SK-N-SH treated with all-trans-retinoic acid at 6 μM for 48 hours (cell line): ENCODE measurements around the gene SLC25A26.

Source experiments
- ARNTL ChIP-seq: fragments of 450-650 bp; formaldehyde crosslinking; IDR thresholded peaks from 2 replicates; pipeline ENCODE4 v1.5.0; 2020; ENCODE audit warnings: low read depth, mild to moderate bottlenecking, moderate library complexity, borderline replicate concordance
- CREB5 ChIP-seq: fragments of 250-450 bp; sonication (Bioruptor Pico); IDR thresholded peaks from 2 replicates; pipeline ENCODE4 v1.5.1; 2020; ENCODE audit warnings: low read depth, mild to moderate bottlenecking, moderate library complexity
- ESRRG ChIP-seq: fragments of 250-450 bp; sonication (Bioruptor Pico); IDR thresholded peaks from 2 replicates; pipeline ENCODE4 v1.6.1; 2021; ENCODE audit warnings: mild to moderate bottlenecking
- PATZ1 ChIP-seq: fragments of 250-450 bp; sonication (Bioruptor Pico); IDR thresholded peaks from 2 replicates; pipeline ENCODE4 v1.8.0; 2020; ENCODE audit warnings: mild to moderate bottlenecking, moderate library complexity, borderline replicate concordance
- POU6F1 ChIP-seq: fragments of 250-450 bp; sonication (Bioruptor Pico); IDR thresholded peaks from 2 replicates; pipeline ENCODE4 v1.8.0; 2021; ENCODE audit warnings: low read depth, mild to moderate bottlenecking, moderate library complexity, borderline replicate concordance
- RARB ChIP-seq: fragments of 250-450 bp; sonication (Bioruptor Pico); IDR thresholded peaks from 2 replicates; pipeline ENCODE4 v1.8.0; 2021; ENCODE audit warnings: mild to moderate bottlenecking, moderate library complexity
- SNAI2 ChIP-seq: fragments of 250-450 bp; sonication (Bioruptor Pico); IDR thresholded peaks from 2 replicates; pipeline ENCODE4 v1.5.0; 2020; ENCODE audit warnings: mild to moderate bottlenecking, moderate library complexity
- TCF4 ChIP-seq: fragments of 250-450 bp; sonication (Bioruptor Pico); IDR thresholded peaks from 2 replicates; pipeline ENCODE4 v1.8.0; 2021; ENCODE audit warnings: mild to moderate bottlenecking, moderate library complexity, borderline replicate concordance
- ZFP30 ChIP-seq: fragments of 450-650 bp; formaldehyde crosslinking; IDR thresholded peaks from 2 replicates; pipeline ENCODE4 v1.5.0; 2022; ENCODE audit warnings: mild to moderate bottlenecking, moderate library complexity
- ZNF565 ChIP-seq: fragments of 450-650 bp; formaldehyde crosslinking; conservative IDR thresholded peaks from 2 replicates; pipeline ENCODE4 v1.5.0; 2020; ENCODE audit warnings: low read depth, mild to moderate bottlenecking, moderate library complexity
- ZNF70 ChIP-seq: fragments of 450-650 bp; formaldehyde crosslinking; IDR thresholded peaks from 2 replicates; pipeline ENCODE4 v1.5.0; 2020; ENCODE audit warnings: mild to moderate bottlenecking, moderate library complexity
- ZNF8 ChIP-seq: fragments of 450-650 bp; formaldehyde crosslinking; IDR thresholded peaks from 2 replicates; pipeline ENCODE4 v1.5.0; 2020; ENCODE audit warnings: mild to moderate bottlenecking, moderate library complexity

- no peak for TF ChIP-seq ZNF565
- no peak for TF ChIP-seq CREB5
- TF ChIP-seq POU6F1 (CRISPR knock-in tag): no peak
- no peak for TF ChIP-seq ESRRG (CRISPR knock-in tag)
- no peak for TF ChIP-seq RARB (CRISPR knock-in tag)
- no peak for TF ChIP-seq ZNF8 (CRISPR knock-in tag)
- no peak for TF ChIP-seq ARNTL (CRISPR knock-in tag)
- TF ChIP-seq ZNF70 (CRISPR knock-in tag): no peak
- no peak for TF ChIP-seq ZFP30 (CRISPR knock-in tag)
- TF ChIP-seq SNAI2 (CRISPR knock-in tag): no peak
- TF ChIP-seq PATZ1 (CRISPR knock-in tag): no peak
- no peak for TF ChIP-seq TCF4
These were observed 152.0 kb downstream of the SLC25A26 start for GRCh38 chr3:66372681-66373350.
